Measurements from ENCODE around the gene ATP13A3. TPM values are rescaled to one million over a fixed set of nuclear protein-coding genes. Genes with fewer than 3 reads are reported as not detected.

ATP13A3 gene
- total RNA-seq, 1 donor from 2014 or later, result 135 TPM

DNA sequence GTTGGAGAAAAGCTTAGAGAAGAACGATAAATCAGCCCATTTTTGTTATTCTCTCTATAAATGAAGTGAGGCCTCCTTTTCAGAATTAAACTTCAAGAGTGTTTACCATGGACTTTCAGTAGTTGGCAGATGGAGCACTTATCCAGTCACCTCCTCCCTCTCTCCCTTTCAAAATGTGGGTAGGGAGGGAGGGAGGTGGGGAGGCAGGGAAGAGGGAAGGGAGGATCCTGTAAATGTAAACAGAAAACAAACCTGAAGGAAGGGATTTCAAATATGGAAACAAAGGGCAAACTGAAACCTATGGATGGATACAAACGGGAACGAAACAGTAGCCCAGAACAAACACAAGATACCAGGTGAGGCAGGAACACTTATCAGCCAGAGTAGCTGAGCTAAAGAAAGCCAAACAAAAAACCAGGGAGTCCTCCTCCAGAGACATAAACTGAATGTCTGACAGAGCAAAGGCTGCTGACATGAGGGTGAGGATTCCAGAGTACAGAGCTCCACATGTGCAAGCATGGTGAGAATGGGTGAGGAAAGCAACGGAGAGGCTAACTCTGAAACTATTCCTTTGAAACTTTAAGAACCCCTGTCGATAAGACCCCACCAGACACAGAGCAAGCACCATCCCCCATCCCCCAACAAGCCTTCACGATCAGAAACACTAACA lies 46.8 kb downstream of the ATP13A3 start:
- Mint-ChIP-seq H3K4me1 (ENCODE audit: low read depth) (peaks cover 50% of the 10 kb centered on the region), H3K27me3 (no peaks in the 10 kb centered on the region), H3K36me3 (ENCODE audit: insufficient read depth) (peaks cover 43% of the 10 kb centered on the region), H3K9me3 (ENCODE audit: low read depth) (no peaks in the 10 kb centered on the region), H3K4me3 (ENCODE audit: low read depth) (peak overlapping the region; percentile 10), H3K27ac (peak overlapping the region; percentile 87)
- no peak for TF ChIP-seq CTCF (IDR thresholded peaks at IDR 0.05; ENCODE audit: unreplicated experiment)
- no peak for DNase-seq (ENCODE audit: low spot score, unreplicated experiment)

- Mint-ChIP-seq H3K27ac (no peak overlapping the region), H3K4me1 (ENCODE audit: low read depth) (peaks cover 6% of the 10 kb centered on the region), H3K36me3 (ENCODE audit: insufficient read depth) (peaks cover 42% of the 10 kb centered on the region), H3K27me3 (no peaks in the 10 kb centered on the region), H3K9me3 (ENCODE audit: low read depth) (no peaks in the 10 kb centered on the region), H3K4me3 (ENCODE audit: low read depth) (no peak overlapping the region)
- DNase-seq (ENCODE audit: low spot score, unreplicated experiment), result no peak
- no peak for TF ChIP-seq CTCF (IDR thresholded peaks at IDR 0.05; ENCODE audit: unreplicated experiment)
These were observed 52.3 kb downstream of the ATP13A3 start for GRCh38 chr3:194434503-194434902.

- Mint-ChIP-seq H3K9me3 (ENCODE audit: low read depth) (no peaks in the 10 kb centered on the region), H3K27me3 (no peaks in the 10 kb centered on the region), H3K4me1 (ENCODE audit: low read depth) (no peaks in the 10 kb centered on the region), H3K36me3 (ENCODE audit: insufficient read depth) (peaks cover 39% of the 10 kb centered on the region), H3K27ac (no peak overlapping the region), H3K4me3 (ENCODE audit: low read depth) (no peak overlapping the region)
- no peak for TF ChIP-seq CTCF (IDR thresholded peaks at IDR 0.05; ENCODE audit: unreplicated experiment)
- DNase-seq (ENCODE audit: low spot score, unreplicated experiment), result no peak
These were observed 55.2 kb downstream of the ATP13A3 start for GRCh38 chr3:194431554-194431953.

- H3K4me3 Mint-ChIP-seq (ENCODE audit: low read depth), result no peak overlapping the region
- no peak for TF ChIP-seq CTCF (IDR thresholded peaks at IDR 0.05; ENCODE audit: unreplicated experiment)
- no peaks in the 10 kb centered on the region for H3K27me3 Mint-ChIP-seq
- no peak overlapping the region for H3K27ac Mint-ChIP-seq
- H3K36me3 Mint-ChIP-seq (ENCODE audit: insufficient read depth), result peaks cover 18% of the 10 kb centered on the region
- DNase-seq (ENCODE audit: low spot score, unreplicated experiment), result no peak
- H3K4me1 Mint-ChIP-seq (ENCODE audit: low read depth), result peaks cover 3% of the 10 kb centered on the region
- H3K9me3 Mint-ChIP-seq (ENCODE audit: low read depth), result no peaks in the 10 kb centered on the region
These were observed 61.4 kb downstream of the ATP13A3 start for GRCh38 chr3:194425399-194425798.

DNA sequence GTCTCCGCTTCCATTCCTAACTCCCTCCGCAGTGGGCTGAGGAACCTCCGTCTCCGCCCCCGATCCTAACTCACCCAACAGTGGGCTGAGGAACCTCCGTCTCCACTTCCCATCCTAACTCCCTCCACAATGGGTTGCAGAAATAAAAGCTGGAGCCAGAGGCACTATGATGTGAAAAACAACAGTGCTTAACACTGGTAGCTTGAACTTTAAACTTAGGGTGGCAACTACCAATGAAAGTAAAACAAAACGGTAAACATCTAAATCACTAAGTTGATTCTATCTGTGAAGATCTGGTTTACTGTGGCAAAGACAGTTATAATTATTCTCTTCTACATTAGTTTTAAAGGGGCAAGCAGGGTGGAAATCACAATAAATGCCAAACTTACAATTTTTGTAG lies 61.8 kb downstream of the ATP13A3 start:
- TF ChIP-seq CTCF (IDR thresholded peaks at IDR 0.05; ENCODE audit: unreplicated experiment), result no peak
- no peaks in the 10 kb centered on the region for H3K27me3 Mint-ChIP-seq
- no peaks in the 10 kb centered on the region for H3K9me3 Mint-ChIP-seq (ENCODE audit: low read depth)
- H3K4me1 Mint-ChIP-seq (ENCODE audit: low read depth), result peaks cover 3% of the 10 kb centered on the region
- H3K27ac Mint-ChIP-seq, result no peak overlapping the region
- DNase-seq (ENCODE audit: low spot score, unreplicated experiment), result no peak
- peaks cover 18% of the 10 kb centered on the region for H3K36me3 Mint-ChIP-seq (ENCODE audit: insufficient read depth)
- H3K4me3 Mint-ChIP-seq (ENCODE audit: low read depth), result no peak overlapping the region
